Mucosa of descending colon (tissue), 3 donors: ENCODE measurements around the gene SLC6A4. TPM values are rescaled to one million over a fixed set of nuclear protein-coding genes. Genes with fewer than 3 reads are reported as not detected.
"Not testable (repeated sequence)": the region's sequence is repeated elsewhere in the genome, so short reads cannot be mapped to it uniquely, and the experiment has no call there.

Source experiments
- ATAC-seq: fragments of 200-7000 bp; cut with Tn5 transposase; one replicate; pipeline ENCODE4 v1.9.1; 2020; ENCODE audit warnings: mild to moderate bottlenecking, moderate library complexity
- DNase-seq, 3 donors: peaks; one replicate each; pipeline ENCODE4 v3.0.0-alpha.2; 2020
- H3K36me3 ChIP-seq: fragments of 200-600 bp; one replicate; pipeline ENCODE4 v1.8.0; 2021; ENCODE audit warnings: low read depth, mild to moderate bottlenecking
- H3K4me1 ChIP-seq: fragments of 200-600 bp; one replicate; pipeline ENCODE4 v1.8.0; 2021; ENCODE audit warnings: low read depth, mild to moderate bottlenecking
- H3K4me3 ChIP-seq: fragments of 200-600 bp; one replicate; pipeline ENCODE4 v1.8.0; 2021; ENCODE audit warnings: mild to moderate bottlenecking
- H3K9me3 ChIP-seq: fragments of 200-600 bp; one replicate; pipeline ENCODE4 v1.8.0; 2021; ENCODE audit warnings: mild to moderate bottlenecking
- intact Hi-C, 2 donors: fragments of 100-400 bp; cut with DNase I in 1 of 2; cut with micrococcal nuclease in 1 of 2; formaldehyde crosslinking; loops; one replicate each; pipeline versions ENCODE4 v1.11.0 to v1.11.1; 2022; cut with DNase I, micrococcal nuclease
- total RNA-seq, 3 donors: library from RNA; stranded (reverse); fragmentation: NEBNext Ultra II Directional in 2 of 3; extraction: Animal tissue kit (Norgen Biotek cat#: 25700) in 2 of 3; gene quantifications; one replicate each; pipeline versions ENCODE4 v1.2.1 to v1.2.4, GENCODE V29; 2021 to 2023
- TF ChIP-seq, protein P1 (sequence below): fragments of 200-600 bp; IDR thresholded peaks from one replicate; pipeline ENCODE4 v1.8.0; 2022; ENCODE audit warnings: antibody characterized with exemption, mild to moderate bottlenecking
- donor health status: DM: no; HTN: no; CAD: no; lungs with moderate emphysema.
- donor health status: DM: no; HTN: no; CAD: no.
- donor health status: DM: no; HTN: yes; CAD: no.

Gene SLC6A4
- total RNA-seq, 3 donors from 2014 or later = 0.32 to 1.8 (median 1.2) TPM

DNA sequence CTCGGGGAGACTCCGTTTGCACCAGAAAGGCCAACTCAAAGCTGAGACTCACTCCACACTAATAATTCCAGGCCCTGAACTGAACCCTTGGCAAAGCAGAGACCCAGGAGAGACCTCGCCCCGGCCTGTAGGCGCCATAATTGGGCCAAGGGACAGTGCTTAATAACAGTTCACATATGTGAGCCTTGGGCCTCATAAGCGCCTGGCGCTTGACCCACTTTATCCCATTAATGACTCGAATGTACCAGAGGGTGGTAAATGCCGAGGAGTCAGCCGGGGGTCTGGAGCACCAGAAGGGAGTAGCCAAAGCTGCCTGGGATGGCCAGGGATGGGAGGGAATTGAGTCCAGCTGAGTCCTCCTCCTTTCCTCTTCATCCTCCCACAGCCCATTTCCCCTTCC, 24.6 kb downstream of the SLC6A4 start:
- H3K4me3 ChIP-seq = no peak overlapping the region
- DNase-seq (no peak), ATAC-seq (no peak)
- TF ChIP-seq, protein P1, sequence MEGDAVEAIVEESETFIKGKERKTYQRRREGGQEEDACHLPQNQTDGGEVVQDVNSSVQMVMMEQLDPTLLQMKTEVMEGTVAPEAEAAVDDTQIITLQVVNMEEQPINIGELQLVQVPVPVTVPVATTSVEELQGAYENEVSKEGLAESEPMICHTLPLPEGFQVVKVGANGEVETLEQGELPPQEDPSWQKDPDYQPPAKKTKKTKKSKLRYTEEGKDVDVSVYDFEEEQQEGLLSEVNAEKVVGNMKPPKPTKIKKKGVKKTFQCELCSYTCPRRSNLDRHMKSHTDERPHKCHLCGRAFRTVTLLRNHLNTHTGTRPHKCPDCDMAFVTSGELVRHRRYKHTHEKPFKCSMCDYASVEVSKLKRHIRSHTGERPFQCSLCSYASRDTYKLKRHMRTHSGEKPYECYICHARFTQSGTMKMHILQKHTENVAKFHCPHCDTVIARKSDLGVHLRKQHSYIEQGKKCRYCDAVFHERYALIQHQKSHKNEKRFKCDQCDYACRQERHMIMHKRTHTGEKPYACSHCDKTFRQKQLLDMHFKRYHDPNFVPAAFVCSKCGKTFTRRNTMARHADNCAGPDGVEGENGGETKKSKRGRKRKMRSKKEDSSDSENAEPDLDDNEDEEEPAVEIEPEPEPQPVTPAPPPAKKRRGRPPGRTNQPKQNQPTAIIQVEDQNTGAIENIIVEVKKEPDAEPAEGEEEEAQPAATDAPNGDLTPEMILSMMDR = no peak
- no peaks in the 10 kb centered on the region for H3K4me1 ChIP-seq
- no peaks in the 10 kb centered on the region for H3K9me3 ChIP-seq
- no peaks in the 10 kb centered on the region for H3K36me3 ChIP-seq
- intact Hi-C loops = no loop called here

GRCh38 chr17:30210366-30210765, 25.1 kb downstream of the SLC6A4 start:
- no peak overlapping the region for H3K4me3 ChIP-seq
- DNase-seq (no peak), ATAC-seq (no peak)
- no peaks in the 10 kb centered on the region for H3K4me1 ChIP-seq
- H3K9me3 ChIP-seq = no peaks in the 10 kb centered on the region
- TF ChIP-seq, protein P1 = no peak
- intact Hi-C loops = no loop called here
- no peaks in the 10 kb centered on the region for H3K36me3 ChIP-seq

GRCh38 chr17:30209930-30210329, 25.6 kb downstream of the SLC6A4 start:
- Histone ChIP-seq H3K4me1 (no peaks in the 10 kb centered on the region), H3K4me3 (no peak overlapping the region), H3K36me3 (no peaks in the 10 kb centered on the region), H3K9me3 (no peaks in the 10 kb centered on the region)
- TF ChIP-seq, protein P1 = no peak
- DNase-seq = no peak
- intact Hi-C loops = no loop called here
- ATAC-seq = no peak

DNA sequence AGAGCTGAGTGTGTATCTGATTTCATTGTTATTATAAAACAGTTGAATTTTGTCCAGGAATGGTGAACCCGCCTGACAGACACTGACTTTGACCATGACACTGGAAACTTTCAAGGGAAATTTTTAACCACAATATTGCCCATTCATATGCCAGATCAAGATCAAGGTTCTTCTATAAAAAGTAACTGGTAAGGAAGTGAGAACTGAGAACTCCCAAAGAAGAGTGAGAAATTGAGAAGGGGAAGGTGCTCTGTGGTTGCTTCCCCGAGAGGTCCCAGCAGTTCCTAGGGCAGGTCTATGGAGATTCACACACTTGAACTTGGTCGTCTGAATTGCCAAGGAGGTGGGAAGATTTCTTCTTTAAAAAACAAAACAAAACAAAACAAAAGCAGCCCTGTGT, 27.3 kb downstream of the SLC6A4 start:
- DNase-seq (no peak), ATAC-seq (no peak)
- no peaks in the 10 kb centered on the region for H3K9me3 ChIP-seq
- H3K4me3 ChIP-seq = no peak overlapping the region
- intact Hi-C loops = no loop called here
- TF ChIP-seq, protein P1 = no peak
- H3K4me1 ChIP-seq = no peaks in the 10 kb centered on the region
- no peaks in the 10 kb centered on the region for H3K36me3 ChIP-seq

DNA sequence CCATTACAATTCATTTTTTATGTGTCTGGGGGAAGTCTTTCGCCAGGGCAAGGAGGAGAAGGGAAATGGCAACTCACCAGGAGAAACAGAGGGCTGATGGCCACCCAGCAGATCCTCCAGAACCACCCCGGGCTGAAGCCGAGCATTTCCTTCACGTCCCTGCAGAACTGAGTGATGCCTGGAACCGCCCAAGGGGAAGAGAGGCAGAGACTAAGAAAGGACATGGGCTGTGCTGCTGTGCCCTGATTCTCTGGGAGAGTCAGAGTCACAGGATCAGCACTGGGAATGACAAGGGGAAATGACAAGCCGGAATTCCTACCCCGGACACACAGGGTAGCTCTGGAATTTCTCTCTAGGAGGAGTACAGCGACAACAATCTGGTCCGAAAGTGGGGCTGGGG, 27.8 kb downstream of the SLC6A4 start:
- Histone ChIP-seq H3K9me3 (no peaks in the 10 kb centered on the region), H3K4me3 (no peak overlapping the region), H3K4me1 (no peaks in the 10 kb centered on the region), H3K36me3 (no peaks in the 10 kb centered on the region)
- no peak for ATAC-seq
- intact Hi-C loops = no loop called here
- TF ChIP-seq, protein P1 = no peak
- DNase-seq = no peak

DNA sequence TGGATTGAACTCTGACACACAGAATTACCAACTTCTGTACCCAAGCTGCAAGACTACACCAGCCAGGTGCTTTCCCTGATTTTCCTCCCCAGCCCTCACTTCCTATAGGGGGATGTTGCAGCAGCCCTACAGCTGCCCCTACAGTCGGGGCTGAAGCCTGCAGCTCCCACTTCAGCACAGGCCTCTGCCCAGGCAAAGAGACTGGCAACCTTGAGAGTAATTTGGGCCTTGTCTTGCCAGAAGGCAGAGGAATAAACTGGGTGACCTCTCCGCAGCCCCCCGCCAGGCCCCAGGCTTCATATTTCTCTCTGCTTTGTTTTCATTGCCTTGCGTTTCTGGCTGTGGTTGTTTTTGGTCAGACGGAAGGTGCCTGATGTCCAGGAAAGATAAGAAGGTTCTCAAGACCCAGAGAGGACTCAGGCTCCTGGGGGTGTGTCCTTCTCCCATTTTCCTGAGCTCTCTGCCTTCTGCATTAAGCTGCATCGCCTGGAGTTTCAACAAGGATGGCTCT, 32.0 kb downstream of the SLC6A4 start:
- Histone ChIP-seq H3K4me1 (no peaks in the 10 kb centered on the region), H3K4me3 (no peak overlapping the region), H3K36me3 (no peaks in the 10 kb centered on the region), H3K9me3 (no peaks in the 10 kb centered on the region)
- ATAC-seq (no peak), DNase-seq (no peak)
- TF ChIP-seq, protein P1 = no peak
- intact Hi-C loops = no loop called here

DNA sequence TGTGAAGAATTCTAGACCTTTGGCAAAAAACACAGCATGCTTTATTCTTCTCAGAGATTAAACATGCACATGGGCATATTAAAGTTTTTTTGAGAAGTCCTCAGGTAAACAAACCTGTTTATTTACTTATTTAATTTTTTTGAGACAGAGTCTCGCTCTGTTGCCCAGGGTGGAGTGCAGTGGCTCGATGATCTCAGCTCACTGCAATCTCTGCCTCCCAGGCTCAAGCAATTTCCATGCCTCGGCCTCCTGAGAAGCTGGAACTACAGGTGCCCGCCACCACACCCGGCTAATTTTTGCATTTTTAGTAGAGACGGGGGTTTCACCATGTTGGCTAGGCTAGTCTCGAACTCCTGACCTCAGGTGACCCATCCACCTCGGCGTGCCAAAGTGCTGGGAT, 34.8 kb downstream of the SLC6A4 start:
- H3K9me3 ChIP-seq, H3K4me3 ChIP-seq, intact Hi-C loops, H3K4me1 ChIP-seq, H3K36me3 ChIP-seq, ATAC-seq, DNase-seq: not testable (repeated sequence)
